ENCODE results near the gene FUOM.

Gene FUOM

GRCh38 chr10:133316732-133317131, 41.1 kb downstream of the FUOM start:
- peaks cover 14 to 23% of the 10 kb centered on the region in 2 donors for H3K4me1 Mint-ChIP-seq
- peaks cover 12 to 16% of the 10 kb centered on the region in 2 donors for H3K36me3 Mint-ChIP-seq
- peaks cover 0 to 5% of the 10 kb centered on the region in 2 donors for H3K9me3 Mint-ChIP-seq
- H3K27ac Mint-ChIP-seq = no peak overlapping the region
- DNase-seq (no peak), ATAC-seq (replicated peaks) (no peak)
- peaks cover 14 to 21% of the 10 kb centered on the region in 2 donors for H3K27me3 Mint-ChIP-seq
- H3K4me3 Mint-ChIP-seq = peak overlapping the region in 1 of 2 donors; percentile 10

GRCh38 chr10:133316266-133316665, 41.6 kb downstream of the FUOM start:
- ATAC-seq (replicated peaks) (no peak), DNase-seq (no peak)
- Mint-ChIP-seq H3K27ac (no peak overlapping the region), H3K4me3 (no peak overlapping the region), H3K27me3 (peaks cover 14 to 21% of the 10 kb centered on the region in 2 donors), H3K4me1 (peaks cover 14 to 23% of the 10 kb centered on the region in 2 donors), H3K9me3 (peaks cover 0 to 5% of the 10 kb centered on the region in 2 donors), H3K36me3 (peaks cover 12 to 16% of the 10 kb centered on the region in 2 donors)

GRCh38 chr10:133315847-133316246, 42.0 kb downstream of the FUOM start:
- peaks cover 14 to 21% of the 10 kb centered on the region in 2 donors for H3K27me3 Mint-ChIP-seq
- H3K4me1 Mint-ChIP-seq = peaks cover 14 to 23% of the 10 kb centered on the region in 2 donors
- H3K4me3 Mint-ChIP-seq = no peak overlapping the region
- ATAC-seq (replicated peaks) (no peak), DNase-seq (no peak)
- no peak overlapping the region for H3K27ac Mint-ChIP-seq
- H3K9me3 Mint-ChIP-seq = peaks cover 0 to 5% of the 10 kb centered on the region in 2 donors
- peaks cover 12 to 16% of the 10 kb centered on the region in 2 donors for H3K36me3 Mint-ChIP-seq

DNA sequence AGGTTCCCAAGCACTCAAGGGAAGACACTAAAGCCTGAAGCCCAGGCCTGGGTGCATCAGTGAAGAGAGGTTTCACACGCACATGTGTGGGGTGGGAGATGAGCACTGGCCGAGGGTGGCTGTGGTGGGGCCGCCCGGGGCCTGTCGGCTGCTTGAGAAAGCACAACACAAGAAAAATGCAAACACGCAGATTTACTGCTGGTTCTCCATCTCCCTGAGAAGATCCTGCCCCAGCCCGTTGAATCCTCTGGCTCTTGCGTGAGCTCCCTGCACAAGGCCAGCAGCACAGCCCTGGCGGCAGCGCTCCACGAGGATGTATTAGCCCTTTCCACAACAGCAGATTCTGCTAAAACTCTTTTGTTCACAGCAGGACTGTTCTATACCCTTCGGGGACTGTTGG, 42.9 kb downstream of the FUOM start:
- Mint-ChIP-seq H3K4me1 (peaks cover 14 to 23% of the 10 kb centered on the region in 2 donors), H3K27ac (no peak overlapping the region), H3K4me3 (no peak overlapping the region)

GRCh38 chr10:133313192-133313591, 44.6 kb downstream of the FUOM start:
- peaks cover 0 to 2% of the 10 kb centered on the region in 2 donors for H3K9me3 Mint-ChIP-seq
- no peak for ATAC-seq (replicated peaks)
- peaks cover 8 to 13% of the 10 kb centered on the region in 2 donors for H3K4me1 Mint-ChIP-seq
- H3K4me3 Mint-ChIP-seq = no peak overlapping the region
- DNase-seq = no peak
- peaks cover 15 to 20% of the 10 kb centered on the region in 2 donors for H3K36me3 Mint-ChIP-seq
- no peaks in the 10 kb centered on the region for H3K27me3 Mint-ChIP-seq
- no peak overlapping the region for H3K27ac Mint-ChIP-seq

More for the DNA sequence above, 42.9 kb downstream of the FUOM start:
- peaks cover 0 to 2% of the 10 kb centered on the region in 2 donors for H3K9me3 Mint-ChIP-seq
- DNase-seq = no peak
- H3K36me3 Mint-ChIP-seq = peaks cover 13 to 17% of the 10 kb centered on the region in 2 donors
- no peak for ATAC-seq (replicated peaks)
- peaks cover 8 to 14% of the 10 kb centered on the region in 2 donors for H3K27me3 Mint-ChIP-seq

DNA sequence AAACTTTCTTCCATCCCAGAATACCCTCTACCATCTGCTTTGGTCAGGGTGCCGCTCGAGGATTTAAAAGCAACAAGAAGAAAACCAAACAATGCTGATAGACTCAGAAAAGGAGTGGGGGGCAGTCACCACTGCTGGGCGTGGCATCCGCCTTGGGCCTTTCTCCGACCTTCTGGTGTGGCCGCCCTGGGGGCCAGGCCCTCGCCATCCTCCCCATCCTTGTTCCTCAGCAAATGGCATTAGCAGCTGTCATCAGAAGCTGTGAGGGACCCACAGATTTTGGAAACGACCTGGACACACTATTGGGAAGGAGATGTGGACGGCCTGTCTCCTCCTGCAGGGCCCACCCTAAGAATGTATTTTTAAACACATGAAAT, 45.1 kb downstream of the FUOM start:
- Mint-ChIP-seq H3K4me1 (peaks cover 12 to 17% of the 10 kb centered on the region in 2 donors), H3K27ac (no peak overlapping the region), H3K4me3 (no peak overlapping the region), H3K9me3 (peaks cover 0 to 2% of the 10 kb centered on the region in 2 donors), H3K36me3 (peaks cover 16 to 25% of the 10 kb centered on the region in 2 donors), H3K27me3 (no peaks in the 10 kb centered on the region)
- ATAC-seq (replicated peaks) (no peak), DNase-seq (no peak)

DNA sequence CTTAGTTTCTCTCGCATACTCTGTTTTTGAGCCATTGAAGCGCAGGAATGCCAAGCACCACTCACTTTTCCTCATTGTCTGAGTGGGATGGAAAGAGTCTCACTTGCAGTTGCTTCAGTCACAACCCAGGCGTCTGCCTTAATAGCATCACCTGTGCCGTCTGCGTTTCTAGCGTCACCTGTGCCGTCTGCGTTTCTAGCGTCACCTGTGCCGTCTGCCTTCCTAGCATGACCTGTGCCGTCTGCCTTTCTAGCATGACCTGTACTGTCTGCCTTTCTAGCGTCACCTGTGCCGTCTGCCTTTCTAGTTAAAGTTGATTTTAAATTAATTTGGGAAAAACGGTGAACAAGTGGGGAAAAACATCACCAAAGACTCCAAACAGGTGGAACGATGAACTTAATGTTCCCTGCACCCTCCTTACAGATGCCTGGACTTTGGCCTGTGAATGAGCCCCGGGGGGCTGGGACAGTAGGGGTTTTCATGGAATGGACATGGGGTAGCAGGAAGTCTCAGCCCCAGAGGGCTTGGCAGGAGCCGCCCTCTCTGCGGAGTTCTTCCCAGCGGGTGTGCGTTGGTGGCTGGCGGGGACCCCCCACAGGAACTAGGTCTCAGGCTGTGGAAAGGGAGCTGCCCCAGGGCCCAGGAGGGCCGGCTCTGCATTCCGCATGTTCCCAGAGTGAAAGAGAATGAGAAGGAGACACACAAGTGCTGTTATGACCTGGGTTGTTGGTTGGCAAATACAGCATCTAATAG, 45.6 kb downstream of the FUOM start:
- peaks cover 15 to 23% of the 10 kb centered on the region in 2 donors for H3K4me1 Mint-ChIP-seq
- ATAC-seq (replicated peaks) (no peak), DNase-seq (no peak)
- no peak overlapping the region for H3K27ac Mint-ChIP-seq
- H3K27me3 Mint-ChIP-seq = no peaks in the 10 kb centered on the region
- peaks cover 16 to 26% of the 10 kb centered on the region in 2 donors for H3K36me3 Mint-ChIP-seq
- peaks cover 0 to 2% of the 10 kb centered on the region in 2 donors for H3K9me3 Mint-ChIP-seq
- no peak overlapping the region for H3K4me3 Mint-ChIP-seq

GRCh38 chr10:133311570-133311969, 46.2 kb downstream of the FUOM start:
- peaks cover 0 to 2% of the 10 kb centered on the region in 2 donors for H3K9me3 Mint-ChIP-seq
- no peak overlapping the region for H3K27ac Mint-ChIP-seq
- ATAC-seq (replicated peaks) (no peak), DNase-seq (no peak)
- H3K4me1 Mint-ChIP-seq = peaks cover 17 to 29% of the 10 kb centered on the region in 2 donors
- H3K4me3 Mint-ChIP-seq = no peak overlapping the region
- no peaks in the 10 kb centered on the region for H3K27me3 Mint-ChIP-seq
- peaks cover 16 to 28% of the 10 kb centered on the region in 2 donors for H3K36me3 Mint-ChIP-seq

DNA sequence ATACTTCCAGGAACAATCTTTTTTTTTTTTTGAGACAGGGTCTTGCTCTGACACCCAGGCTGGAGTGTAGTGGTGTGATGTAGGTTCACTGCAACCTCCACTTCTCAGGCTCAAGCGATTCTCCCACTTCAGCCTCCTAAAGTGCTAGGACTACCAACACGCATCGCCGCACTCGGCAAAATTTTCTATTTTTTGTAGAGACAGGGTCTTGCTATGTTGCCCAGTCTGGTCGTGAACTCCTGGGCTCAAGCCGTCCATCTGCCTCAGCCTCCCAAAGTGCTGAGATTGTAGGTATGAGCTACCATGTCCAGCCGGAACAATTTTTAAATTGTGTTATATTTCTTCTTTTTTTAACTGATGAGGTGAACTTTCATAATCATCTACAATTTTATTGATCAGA, 47.0 kb downstream of the FUOM start:
- Mint-ChIP-seq H3K4me3 (no peak overlapping the region), H3K9me3 (no peaks in the 10 kb centered on the region), H3K27ac (no peak overlapping the region), H3K4me1 (peaks cover 17 to 37% of the 10 kb centered on the region in 2 donors), H3K27me3 (no peaks in the 10 kb centered on the region), H3K36me3 (peaks cover 16 to 24% of the 10 kb centered on the region in 2 donors)
- ATAC-seq (replicated peaks) = no peak
- DNase-seq = no peak

GRCh38 chr10:133310399-133310755, 47.4 kb downstream of the FUOM start:
- no peak overlapping the region for H3K27ac Mint-ChIP-seq
- DNase-seq = no peak
- peaks cover 21 to 41% of the 10 kb centered on the region in 2 donors for H3K4me1 Mint-ChIP-seq
- H3K36me3 Mint-ChIP-seq = peaks cover 20 to 28% of the 10 kb centered on the region in 2 donors
- no peaks in the 10 kb centered on the region for H3K27me3 Mint-ChIP-seq
- H3K4me3 Mint-ChIP-seq = no peak overlapping the region
- H3K9me3 Mint-ChIP-seq = no peaks in the 10 kb centered on the region
- no peak for ATAC-seq (replicated peaks)

DNA sequence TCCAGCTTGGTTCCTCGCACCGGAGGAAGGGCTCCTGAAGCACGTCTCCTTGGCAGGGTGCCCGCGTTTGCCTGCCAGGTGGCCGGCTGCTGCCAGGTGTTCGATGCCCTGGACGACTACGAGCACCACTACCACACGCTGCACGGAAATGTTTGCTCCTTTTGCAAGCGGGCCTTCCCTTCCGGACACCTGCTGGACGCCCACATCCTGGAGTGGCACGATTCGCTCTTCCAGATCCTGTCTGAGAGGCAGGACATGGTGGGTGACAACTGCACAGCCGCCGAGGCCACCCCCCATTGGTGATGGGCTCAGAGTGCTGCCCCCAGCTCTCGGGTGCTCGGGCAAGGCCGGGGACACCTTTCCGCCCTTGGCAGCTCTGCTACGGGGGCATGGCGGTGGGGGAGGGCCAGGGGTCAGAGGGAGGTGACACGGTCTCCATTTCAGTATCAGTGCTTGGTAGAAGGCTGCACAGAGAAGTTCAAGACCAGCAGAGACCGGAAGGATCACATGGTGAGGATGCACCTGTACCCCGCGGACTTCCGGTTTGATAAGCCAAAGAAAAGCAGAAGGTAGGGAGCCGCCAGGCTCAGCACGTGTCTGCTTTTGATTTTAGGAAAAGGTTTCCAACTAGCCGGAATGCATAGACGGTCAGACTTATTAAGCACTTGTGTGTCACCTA, 48.0 kb downstream of the FUOM start:
- ATAC-seq (replicated peaks) (no peak), DNase-seq (no peak)
- H3K9me3 Mint-ChIP-seq = no peaks in the 10 kb centered on the region
- peak overlapping the region; percentile 32 to 53 for H3K4me3 Mint-ChIP-seq
- H3K4me1 Mint-ChIP-seq = peaks cover 26 to 46% of the 10 kb centered on the region in 2 donors
- H3K27ac Mint-ChIP-seq = peak overlapping the region; percentile 47
- no peaks in the 10 kb centered on the region for H3K27me3 Mint-ChIP-seq
- H3K36me3 Mint-ChIP-seq = peaks cover 23 to 33% of the 10 kb centered on the region in 2 donors

- peaks cover 22 to 44% of the 10 kb centered on the region in 2 donors for H3K4me1 Mint-ChIP-seq
- peak; percentile 76 to 87 for ATAC-seq (replicated peaks)
- no peaks in the 10 kb centered on the region for H3K27me3 Mint-ChIP-seq
- peak; percentile 85 for DNase-seq
- H3K4me3 Mint-ChIP-seq = peak overlapping the region; percentile 82 to 98
- no peaks in the 10 kb centered on the region for H3K9me3 Mint-ChIP-seq
- peaks cover 20 to 29% of the 10 kb centered on the region in 2 donors for H3K36me3 Mint-ChIP-seq
- peak overlapping the region; percentile 94 for H3K27ac Mint-ChIP-seq
These were observed 48.6 kb downstream of the FUOM start for GRCh38 chr10:133309100-133309719.

- ATAC-seq (replicated peaks) = peak; percentile 76 to 85
- Mint-ChIP-seq H3K27me3 (no peaks in the 10 kb centered on the region), H3K9me3 (no peaks in the 10 kb centered on the region), H3K4me1 (peaks cover 24 to 44% of the 10 kb centered on the region in 2 donors), H3K4me3 (peak within 1 kb of the TSS; percentile 98), H3K27ac (peak within 1 kb of the TSS; percentile 99), H3K36me3 (peaks cover 19 to 32% of the 10 kb centered on the region in 2 donors)
- DNase-seq = peak; percentile 89
These were observed 49.3 kb downstream of the FUOM start, which contains the start of the genes TUBGCP2 and ZNF511 for GRCh38 chr10:133308421-133309099. Gene TUBGCP2 (minus strand): TSS chr10:133308872. CDS start chr10:133302941, 5,931 bp downstream. Gene ZNF511 (plus strand): TSS chr10:133308914. CDS start chr10:133308944, 30 bp downstream.
